GM19452 (cell line): ENCODE data around the gene CISD2.
"Not testable (repeated sequence)": the region's sequence is repeated elsewhere in the genome, so short reads cannot be mapped to it uniquely, and the experiment has no call there.

Source experiments
- ATAC-seq: cut with Tn5 transposase; IDR thresholded peaks from one replicate; pipeline ENCODE4 v1.9.1; 2021; ENCODE audit not compliant: unreplicated experiment

Gene CISD2

DNA sequence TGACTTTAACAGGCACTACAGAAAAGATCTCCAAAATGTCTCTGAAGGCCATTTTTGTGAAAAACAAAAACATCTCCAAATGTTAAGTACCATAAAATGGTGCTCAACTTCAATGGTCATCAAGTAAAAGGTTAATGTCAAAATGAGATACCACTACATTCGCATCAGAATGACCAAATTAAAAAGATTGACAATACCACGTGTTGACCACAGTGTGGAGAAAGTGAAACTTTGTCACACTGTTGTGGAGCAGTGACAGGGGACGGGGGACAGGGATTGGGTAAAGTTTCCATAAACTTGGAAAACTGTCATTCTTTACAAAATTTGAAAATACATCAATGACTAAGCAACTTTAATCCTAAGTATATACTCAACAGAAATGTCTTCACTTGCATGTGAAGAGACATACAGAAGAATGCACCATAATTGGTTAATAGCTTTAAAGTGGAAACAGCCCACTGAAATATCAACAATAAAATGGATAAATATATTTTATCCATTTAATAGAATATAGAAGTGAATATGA is 19.1 kb upstream of the CISD2 start:
- ATAC-seq, result no peak

DNA sequence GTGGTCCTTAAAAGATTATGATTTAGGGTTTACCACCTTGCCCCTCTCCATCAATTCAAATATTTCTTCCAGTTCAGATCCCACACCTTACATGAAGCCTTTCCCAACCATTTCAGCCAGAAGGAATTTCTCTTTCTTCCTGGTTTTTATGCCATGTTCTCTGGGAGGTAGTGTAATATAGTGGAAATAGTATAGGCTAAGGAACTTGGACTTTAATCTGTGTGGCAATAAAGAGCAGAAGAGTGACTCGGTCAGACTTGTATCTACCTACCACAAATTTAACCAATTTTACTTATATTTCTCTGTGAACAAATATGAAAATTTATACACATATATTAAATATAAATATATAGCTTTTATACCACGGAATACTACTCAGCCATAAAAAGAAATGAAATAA is 18.4 kb upstream of the CISD2 start:
- no peak for ATAC-seq

DNA sequence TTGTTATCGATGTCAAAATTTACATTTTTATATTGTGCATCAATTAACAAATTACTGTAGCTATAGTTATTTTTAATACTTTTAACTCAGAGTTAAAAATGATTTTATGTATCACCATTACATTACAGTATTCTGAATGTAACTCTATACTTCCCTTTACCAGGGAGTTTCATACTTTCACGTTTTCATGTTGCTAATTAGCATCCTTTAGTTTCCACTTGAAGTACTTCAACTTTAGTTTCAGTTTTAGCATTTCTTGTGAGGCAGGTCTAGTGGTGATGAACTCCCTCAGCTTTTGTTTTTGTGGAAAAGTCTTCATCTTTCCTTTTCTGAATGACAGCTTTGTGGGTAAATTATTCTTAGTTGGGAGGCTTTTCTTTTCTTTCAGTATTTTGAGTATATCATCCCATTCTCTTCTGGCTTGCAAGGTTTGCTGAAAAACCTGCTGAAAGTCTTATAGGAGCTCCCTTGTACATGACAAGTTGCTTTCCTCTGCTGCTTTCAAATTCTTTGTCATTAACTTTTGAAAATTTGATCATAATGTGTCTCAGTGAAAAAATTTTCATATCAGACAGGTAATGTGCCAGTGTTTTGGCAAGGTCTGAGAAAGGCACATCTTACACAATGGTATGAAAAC is 9.8 kb upstream of the CISD2 start:
- no peak for ATAC-seq

DNA sequence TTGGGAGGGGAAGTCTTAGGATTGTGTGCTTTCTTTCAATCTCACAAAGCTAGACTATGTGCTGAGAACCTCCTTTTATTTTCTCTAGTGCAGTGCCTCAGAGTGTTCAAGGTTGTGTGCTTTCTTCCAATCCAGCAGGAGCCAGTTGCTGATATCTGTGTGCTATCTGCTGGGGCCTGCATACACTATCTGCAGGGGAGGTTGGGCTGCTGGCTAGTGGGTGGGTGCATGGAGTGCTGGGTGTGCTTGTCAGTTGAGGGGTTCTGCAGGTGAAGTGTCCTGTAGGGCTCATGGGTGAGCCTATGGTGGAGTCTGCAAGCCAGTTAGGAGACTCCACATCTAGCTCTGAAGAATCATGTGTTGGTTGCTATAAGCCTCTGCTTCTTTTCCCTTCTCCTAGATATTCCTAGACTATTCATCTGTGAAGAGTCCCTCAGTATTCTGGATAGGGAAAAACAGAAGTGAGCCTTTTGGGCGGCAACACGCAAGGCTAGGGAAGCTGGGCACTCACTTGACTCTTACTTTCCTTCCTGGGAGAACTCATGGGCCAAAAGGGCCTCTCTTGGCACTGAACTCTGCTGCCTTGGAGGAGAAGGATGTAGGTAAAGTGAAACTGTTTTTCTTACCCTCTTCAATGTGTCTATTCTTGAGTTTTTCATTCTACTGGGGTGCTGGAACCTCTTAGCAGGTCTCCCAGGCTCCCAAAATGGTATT is 8.0 kb upstream of the CISD2 start:
- no peak for ATAC-seq

DNA sequence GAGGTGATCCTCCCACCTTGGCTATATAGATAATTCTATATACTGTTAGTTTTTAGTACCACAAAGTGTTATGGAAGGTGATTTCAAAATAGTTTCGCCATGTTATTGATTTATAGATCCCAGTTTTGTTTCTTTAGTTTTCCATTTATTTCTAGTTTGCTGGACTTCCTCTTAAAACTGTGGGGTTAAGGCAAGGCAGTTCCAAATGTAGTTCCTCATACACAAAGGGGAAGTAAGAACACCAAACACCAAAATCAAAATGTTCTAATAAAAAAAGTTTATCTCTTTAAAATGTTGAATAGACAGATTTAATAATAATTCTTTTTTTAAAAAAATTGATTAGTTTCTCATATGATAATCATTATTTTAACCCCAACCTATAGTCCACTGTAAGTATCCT is 6.8 kb upstream of the CISD2 start:
- ATAC-seq, result no peak

DNA sequence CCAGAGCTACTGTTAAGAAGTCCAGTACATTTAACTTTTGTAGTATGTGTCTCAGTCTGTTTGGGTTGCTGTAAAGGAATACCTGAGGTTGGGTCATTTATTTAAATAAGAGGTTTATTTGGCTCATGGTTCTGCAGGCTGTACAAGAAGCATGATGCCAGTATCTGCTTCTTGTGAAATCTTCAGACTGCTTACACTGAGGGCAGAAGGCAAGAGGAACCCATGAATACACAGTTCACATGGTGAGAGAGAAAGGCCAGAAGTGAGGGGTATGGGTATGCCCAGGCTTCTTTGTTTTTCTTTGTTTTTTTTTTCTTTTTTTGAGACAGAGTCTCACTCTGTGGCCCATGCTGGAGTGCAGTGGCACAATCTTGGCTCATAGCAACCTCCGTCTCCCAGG is 6.0 kb upstream of the CISD2 start:
- no peak for ATAC-seq

DNA sequence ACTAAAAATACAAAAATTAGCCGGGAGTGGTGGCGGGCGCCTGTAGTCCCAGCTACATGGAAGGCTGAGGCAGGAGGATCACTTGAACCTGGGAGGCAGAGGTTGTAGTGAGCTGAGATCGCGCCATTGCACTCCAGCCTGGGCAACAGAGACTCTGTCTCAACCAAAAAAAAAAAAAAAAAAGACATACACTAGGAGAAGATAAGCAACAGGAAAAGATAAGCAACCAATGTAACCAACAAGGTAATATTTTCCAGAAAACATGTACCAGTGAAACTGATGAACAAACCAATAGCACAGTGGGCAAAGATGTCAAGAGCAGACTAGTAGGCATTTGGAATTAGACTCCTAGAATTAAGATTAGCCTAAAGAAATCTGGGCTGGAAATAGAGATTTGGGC is 3.5 kb upstream of the CISD2 start:
- ATAC-seq, result not testable (repeated sequence)

DNA sequence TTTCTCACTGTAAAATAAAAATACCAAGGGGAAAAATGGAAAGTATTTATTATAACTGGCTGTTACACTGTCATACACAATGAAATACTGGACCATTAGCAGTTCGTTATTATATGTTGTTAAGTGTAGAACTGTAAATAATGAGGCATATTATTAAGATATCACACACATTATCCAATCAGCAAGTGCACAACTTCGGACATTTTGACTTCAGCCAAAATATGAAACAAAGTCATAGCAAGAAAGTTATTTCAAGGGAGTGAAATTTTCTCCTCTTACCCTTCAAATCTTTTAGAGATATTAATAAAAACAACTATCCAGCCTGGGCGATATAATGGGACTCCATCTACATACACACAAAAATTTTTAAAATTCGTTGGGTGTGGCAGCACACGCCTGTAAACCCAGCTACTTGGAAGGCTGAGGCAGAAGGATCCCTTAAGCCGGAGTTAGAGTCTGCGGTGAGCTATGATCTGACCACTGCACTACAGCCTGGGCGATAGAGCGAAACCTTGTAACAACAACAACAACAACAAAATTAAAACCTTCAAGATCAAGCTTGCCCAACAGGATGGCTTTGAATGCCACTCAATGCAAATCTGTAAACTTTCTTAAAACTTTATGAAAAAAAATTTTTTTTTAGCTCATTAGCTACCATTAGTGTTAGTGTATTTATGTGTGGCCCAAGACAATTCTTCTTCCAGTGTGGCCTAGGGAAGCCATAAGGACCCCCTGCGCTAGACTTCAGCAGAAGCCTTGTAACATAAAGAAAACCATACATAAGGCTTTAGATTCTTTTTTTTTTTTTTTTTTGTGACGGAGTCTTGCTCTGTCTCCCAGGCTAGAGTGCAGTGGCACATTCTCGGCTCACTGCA is 1.3 kb upstream of the CISD2 start:
- no peak for ATAC-seq

DNA sequence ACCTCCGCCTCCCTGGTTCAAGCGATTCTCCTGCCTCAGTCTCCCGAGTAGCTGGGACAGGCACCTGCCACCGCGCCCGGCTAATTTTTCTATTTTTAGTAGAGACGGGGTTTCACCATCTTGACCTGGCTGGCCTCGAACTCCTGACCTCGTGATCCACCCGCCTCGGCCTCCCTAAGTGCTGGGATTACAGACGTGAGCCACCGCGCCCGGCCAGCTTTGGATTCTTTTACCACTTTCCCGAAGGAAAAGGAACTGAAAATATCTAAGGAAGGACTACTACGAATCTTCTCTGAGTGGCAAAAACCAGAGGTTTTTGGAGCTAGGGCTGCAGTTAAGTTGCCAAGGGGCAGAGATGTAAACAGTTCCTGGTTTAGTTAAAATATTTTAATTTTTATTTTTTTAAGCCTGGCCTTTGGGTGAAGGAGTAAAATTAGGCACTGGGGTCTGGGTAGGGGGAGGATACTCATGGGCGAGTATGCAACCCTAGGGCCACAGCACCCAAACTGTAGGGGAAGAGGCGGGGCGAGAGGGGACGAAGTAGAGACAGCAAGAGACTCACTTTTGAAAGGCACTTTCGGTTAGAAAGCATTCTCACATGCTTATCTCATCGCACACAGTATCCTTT is 525 bp upstream of the CISD2 start:
- no peak for ATAC-seq

DNA sequence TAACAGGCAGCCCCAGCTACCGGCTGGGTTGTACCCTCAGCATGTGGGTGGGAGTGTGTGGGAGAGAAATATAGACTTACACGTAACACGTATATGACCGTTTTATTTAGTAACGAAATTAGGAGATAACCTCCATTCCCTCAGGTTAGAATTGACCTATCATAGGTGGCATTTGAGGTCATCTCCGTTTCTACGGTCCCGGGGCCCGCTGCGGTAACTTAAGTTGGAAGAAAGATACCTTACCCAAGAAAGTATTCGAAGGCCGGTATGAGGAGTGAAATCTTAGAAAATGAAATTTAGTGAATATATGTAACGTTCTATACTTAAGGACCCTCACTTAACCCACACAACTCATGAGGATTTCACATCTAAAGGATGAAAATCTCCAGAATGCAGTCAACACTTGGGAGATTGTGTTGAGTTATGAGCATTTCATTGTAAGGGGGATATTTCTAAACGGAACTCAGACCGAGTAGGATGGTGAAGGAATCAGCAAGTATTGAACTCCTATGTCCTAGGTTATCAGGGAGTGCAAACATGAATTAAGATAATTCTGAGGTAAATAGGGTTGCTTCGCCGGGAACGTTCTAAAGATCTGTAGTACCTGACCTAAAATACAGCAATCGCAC is 891 bp downstream of the CISD2 start:
- peak; percentile 2 for ATAC-seq

DNA sequence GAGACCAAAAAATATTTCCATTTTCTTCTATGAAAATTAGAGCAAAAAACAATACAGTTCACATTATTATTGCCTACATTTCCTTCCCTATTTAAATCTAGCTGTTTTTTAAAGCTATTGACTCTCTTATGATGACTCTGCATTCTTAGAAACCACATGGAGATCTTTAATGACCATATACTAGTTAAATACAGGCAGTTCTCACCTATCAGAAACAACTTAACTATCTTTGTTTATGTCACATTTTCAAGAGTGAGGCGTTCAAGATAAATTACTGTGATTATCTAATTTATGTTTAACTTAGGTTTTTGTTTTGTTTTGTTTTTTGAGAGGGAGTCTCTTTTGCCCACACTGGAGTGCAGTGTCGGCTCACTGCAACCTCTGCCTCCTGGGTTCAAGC is 3.0 kb downstream of the CISD2 start:
- no peak for ATAC-seq

DNA sequence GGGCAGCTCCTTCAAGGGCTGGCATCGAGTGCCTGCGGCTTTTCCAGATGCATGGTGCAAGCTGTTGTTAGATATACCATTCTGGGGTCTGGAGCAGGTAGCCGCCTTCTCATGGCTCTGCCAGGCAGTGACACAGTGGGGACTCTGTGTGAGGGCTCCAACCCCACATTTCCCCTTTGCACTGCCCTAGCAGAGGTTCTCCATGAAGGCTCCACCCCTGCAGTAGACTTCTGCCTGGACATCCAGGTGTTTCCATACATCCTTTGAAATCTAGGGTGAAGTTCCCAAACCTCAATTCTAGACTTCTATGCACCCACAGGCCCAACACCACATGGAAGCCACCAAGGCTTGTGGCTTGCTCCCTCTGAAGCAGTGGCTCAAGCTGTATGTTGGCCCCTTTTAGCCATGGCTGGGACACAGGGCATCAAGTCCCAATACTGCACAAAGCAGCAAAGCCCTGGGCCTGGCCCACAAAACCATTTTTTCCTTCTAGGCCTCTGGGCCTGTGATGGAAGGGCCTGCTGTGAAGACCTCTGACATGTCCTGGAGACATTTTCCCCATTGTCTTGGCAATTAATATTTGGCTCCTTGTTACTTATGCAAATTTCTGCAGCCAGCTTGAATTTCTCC is 8.8 kb downstream of the CISD2 start:
- ATAC-seq, result not testable (repeated sequence)

DNA sequence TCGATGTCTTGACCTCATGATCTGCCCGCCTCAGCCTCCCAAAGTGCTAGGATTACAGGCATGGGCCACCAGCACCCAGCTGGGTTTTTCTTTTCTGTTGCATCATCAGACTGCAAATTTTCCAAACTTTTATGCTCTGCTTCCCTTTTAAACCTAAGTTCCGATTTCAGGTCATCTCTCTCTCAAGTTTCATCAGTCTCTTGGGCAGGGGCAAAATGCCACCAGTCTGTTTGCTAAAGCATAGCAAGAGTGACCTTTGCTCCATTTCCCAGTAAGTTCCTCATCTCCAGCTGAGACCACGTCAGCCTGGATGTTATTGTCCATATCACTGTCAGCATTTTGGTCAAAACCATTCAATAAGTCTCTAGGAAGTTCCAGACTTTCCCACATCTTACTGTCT is 9.6 kb downstream of the CISD2 start:
- ATAC-seq, result not testable (repeated sequence)

DNA sequence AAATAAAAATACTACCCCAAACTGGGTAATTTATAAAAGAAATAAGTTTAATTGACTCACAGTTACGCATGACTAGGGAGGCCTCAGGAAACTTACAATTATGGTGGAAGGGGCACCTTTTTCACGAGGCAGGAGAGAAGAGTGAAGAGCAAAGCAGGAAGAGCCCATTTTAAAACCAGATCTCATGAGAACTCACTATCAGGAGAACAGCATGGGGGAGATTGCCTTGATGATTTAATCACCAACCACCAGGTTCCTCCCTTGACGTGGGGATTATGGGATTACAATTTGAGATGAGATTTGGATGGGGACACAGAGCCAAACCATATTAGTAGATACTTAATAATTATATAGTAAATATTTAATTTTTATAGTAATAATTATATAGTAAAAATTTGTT is 10.1 kb downstream of the CISD2 start:
- ATAC-seq, result no peak

DNA sequence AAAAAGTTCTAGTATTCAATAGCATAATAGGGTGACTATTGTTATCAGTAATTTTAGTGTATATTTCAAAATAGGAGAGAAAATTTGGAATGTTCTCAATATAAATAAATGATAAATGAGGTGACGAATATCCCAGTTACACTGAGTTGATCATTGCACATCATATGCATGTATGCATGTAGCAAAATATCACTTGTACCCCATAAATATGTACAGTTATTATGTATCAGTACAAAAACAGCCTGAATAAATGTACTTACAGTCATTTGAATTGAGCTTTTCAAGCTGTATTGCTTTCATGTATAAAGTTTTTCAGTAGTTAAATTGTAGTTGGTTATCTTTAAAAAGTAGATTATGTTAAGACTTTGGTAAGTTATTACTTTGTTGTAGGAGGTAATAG is 12.6 kb downstream of the CISD2 start:
- no peak for ATAC-seq

DNA sequence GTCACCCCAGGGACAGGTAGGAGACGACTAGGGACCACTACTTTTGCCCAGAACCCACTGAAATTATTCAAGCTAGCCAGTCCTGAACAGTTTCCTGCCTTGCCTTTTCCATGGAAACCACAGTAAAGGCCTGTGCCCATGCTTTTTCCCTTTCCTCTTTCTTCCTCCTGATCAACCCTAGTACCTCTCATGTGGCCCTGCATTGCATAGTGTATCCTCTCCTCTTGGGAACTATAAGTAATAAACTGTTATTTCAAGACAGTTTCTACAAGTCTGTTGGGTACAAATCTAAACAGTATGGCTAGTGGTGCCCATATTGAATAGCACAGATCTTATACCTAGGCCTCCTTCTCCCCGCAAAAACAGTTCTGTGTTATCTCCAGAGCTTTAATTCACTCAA is 14.5 kb downstream of the CISD2 start:
- ATAC-seq, result no peak

DNA sequence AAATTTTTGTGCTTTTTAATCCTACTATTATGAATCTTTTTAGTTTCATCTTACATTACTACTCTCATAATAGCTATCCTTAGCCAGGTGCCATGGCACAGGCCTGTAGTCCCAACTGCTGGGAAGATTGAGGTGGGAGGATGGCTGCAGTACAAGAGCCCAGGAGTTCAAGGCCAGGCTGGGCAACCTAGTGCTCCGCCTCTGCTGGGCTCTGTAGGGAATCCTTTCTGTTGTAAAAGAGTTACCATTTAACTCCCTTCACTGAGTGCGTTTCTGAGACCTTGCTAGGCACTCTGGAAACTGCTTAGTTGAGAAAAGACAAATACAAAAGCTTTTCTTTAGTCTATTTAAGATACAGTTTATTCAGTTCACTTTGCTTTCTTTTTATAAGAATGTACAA is 19.8 kb downstream of the CISD2 start:
- not testable (repeated sequence) for ATAC-seq

DNA sequence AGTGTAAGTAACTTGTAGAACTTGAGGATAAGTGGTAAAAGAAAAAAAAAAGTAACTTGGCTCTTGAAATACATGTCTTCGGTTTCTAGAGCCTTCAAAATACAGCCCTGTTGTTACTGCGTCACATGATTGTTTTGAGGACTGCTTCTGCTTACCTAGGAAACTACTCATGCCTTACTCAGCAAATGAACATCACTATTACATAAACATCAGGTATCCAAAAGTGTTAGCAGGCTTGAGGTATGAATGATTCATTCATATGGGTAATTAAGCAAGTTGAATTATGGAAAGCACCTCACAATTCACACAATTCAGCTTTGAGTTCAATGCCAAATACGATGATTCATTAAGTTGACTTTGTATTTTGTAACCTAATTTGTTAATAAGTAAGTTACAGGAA is 21.1 kb downstream of the CISD2 start:
- ATAC-seq, result not testable (repeated sequence)

DNA sequence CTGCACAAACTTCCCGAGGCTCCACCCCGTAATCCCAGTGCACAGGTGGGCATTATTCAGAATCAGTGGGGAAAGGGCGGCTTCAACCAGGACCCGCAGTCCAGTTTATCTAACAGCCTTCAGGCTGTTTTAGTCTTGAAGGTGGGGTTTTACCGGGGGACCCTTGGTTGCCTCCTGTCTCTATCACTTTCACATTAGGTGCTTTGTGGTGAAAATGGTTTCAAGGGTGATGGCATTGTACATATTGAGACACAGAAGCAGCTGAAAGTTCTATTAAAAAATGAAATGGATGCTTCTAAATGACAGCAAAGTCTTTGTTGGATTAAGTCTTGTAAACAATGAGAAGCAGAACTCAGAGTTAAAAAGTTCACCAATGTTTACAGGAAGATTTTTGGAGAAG is 27.8 kb downstream of the CISD2 start:
- not testable (repeated sequence) for ATAC-seq

DNA sequence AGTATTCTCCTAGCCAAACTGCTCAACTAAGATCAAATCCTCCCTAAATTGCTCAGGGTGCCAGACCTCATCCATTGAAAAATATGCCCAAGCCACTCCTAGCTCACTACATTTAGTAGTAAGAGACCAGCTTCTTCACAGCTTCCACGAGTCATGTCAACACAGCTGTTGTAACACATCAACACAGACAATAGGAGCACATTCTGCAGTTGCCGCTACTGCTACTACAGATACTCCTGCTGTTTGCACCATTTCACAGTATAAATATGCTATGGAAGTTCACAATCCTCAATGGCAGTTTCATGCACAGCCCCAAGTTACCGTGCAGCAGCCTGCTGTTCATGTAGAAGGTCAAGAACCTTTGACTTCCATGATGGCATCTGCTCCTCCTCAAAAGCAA is 28.8 kb downstream of the CISD2 start:
- ATAC-seq, result not testable (repeated sequence)
